Measurements from ENCODE around the gene MYO5A. TPM values are rescaled to one million over a fixed set of nuclear protein-coding genes. Genes with fewer than 3 reads are reported as not detected.
A peak's percentile ranks its signal among the peaks of the same experiment; 100 is the strongest.

MYO5A gene
- total and polyA plus RNA-seq, 10 of the 15 experiments (the other 5 are each of a cell fraction or from before 2014, with no cell fraction given), result 4.2 to 42.9 (median 31.1) TPM

DNA sequence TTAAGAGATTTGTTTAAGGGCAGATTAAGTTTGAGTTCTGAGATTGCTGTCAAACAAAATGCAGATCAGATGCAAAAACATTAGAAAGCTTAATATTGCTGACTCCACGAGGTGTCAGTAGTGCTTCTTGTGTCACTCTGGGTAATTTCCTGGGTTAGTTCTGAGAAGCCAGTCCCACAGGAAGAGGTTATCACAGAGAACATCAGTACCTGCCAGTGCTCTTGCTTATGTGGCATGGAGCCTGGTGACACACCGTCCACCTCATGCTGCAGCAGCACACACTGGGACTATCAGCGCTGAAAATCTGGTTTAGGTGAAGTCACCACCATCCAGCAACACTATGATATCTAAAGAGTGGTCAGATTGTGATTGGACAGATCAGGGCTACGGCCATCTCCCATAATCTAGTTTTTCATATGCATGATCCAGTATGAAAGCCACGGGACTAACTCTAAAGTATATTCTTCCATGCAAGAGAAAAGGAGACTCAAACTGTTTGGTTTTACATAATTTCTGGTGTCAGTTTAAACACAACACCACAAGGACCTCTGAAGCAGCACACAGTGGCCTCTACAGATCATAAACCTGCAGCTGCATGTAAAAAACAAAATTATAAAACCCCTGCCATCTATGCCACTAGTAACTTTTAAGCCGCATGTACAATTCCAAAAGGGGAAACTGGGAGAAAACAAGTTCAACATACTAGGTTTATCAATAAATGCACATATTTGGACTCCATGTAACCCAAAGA lies 197.0 kb downstream of the MYO5A start (continued):
- TF ChIP-seq, protein P1, sequence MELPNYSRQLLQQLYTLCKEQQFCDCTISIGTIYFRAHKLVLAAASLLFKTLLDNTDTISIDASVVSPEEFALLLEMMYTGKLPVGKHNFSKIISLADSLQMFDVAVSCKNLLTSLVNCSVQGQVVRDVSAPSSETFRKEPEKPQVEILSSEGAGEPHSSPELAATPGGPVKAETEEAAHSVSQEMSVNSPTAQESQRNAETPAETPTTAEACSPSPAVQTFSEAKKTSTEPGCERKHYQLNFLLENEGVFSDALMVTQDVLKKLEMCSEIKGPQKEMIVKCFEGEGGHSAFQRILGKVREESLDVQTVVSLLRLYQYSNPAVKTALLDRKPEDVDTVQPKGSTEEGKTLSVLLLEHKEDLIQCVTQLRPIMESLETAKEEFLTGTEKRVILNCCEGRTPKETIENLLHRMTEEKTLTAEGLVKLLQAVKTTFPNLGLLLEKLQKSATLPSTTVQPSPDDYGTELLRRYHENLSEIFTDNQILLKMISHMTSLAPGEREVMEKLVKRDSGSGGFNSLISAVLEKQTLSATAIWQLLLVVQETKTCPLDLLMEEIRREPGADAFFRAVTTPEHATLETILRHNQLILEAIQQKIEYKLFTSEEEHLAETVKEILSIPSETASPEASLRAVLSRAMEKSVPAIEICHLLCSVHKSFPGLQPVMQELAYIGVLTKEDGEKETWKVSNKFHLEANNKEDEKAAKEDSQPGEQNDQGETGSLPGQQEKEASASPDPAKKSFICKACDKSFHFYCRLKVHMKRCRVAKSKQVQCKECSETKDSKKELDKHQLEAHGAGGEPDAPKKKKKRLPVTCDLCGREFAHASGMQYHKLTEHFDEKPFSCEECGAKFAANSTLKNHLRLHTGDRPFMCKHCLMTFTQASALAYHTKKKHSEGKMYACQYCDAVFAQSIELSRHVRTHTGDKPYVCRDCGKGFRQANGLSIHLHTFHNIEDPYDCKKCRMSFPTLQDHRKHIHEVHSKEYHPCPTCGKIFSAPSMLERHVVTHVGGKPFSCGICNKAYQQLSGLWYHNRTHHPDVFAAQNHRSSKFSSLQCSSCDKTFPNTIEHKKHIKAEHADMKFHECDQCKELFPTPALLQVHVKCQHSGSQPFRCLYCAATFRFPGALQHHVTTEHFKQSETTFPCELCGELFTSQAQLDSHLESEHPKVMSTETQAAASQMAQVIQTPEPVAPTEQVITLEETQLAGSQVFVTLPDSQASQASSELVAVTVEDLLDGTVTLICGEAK (IDR thresholded peaks at IDR 0.05; ENCODE audit: borderline replicate concordance), result no peak
- TF ChIP-seq SMC3 (IDR thresholded peaks at IDR 0.05; ENCODE audit: borderline replicate concordance, low read length) (peak; percentile 99), RBBP5 (conservative IDR thresholded peaks at IDR 0.05) (no peak), RB1 (IDR thresholded peaks at IDR 0.05; ENCODE audit: borderline replicate concordance) (no peak), FOXM1 (IDR thresholded peaks at IDR 0.05; ENCODE audit: low read depth, low read length) (peak; percentile 52; the same call in 1 of the 2 replicates), BCL11A (IDR thresholded peaks at IDR 0.05; ENCODE audit: low read depth, low read length) (no peak), SPI1 (IDR thresholded peaks at IDR 0.05; ENCODE audit: borderline replicate concordance, insufficient read depth, low read depth, low read length) (no peak), GABPA (IDR thresholded peaks at IDR 0.05; ENCODE audit: low read depth) (no peak), NR2C1 (IDR thresholded peaks at IDR 0.05) (no peak), RCOR1 (conservative IDR thresholded peaks at IDR 0.05; ENCODE audit: low read depth, low read length) (0 out of 2 replicates have a peak, but pooled peaks have one; percentile 49), RFX5 (IDR thresholded peaks at IDR 0.05; ENCODE audit: low read depth, low read length) (no peak), YBX1 (IDR thresholded peaks at IDR 0.05) (no peak)
- TF ChIP-seq, protein P2, sequence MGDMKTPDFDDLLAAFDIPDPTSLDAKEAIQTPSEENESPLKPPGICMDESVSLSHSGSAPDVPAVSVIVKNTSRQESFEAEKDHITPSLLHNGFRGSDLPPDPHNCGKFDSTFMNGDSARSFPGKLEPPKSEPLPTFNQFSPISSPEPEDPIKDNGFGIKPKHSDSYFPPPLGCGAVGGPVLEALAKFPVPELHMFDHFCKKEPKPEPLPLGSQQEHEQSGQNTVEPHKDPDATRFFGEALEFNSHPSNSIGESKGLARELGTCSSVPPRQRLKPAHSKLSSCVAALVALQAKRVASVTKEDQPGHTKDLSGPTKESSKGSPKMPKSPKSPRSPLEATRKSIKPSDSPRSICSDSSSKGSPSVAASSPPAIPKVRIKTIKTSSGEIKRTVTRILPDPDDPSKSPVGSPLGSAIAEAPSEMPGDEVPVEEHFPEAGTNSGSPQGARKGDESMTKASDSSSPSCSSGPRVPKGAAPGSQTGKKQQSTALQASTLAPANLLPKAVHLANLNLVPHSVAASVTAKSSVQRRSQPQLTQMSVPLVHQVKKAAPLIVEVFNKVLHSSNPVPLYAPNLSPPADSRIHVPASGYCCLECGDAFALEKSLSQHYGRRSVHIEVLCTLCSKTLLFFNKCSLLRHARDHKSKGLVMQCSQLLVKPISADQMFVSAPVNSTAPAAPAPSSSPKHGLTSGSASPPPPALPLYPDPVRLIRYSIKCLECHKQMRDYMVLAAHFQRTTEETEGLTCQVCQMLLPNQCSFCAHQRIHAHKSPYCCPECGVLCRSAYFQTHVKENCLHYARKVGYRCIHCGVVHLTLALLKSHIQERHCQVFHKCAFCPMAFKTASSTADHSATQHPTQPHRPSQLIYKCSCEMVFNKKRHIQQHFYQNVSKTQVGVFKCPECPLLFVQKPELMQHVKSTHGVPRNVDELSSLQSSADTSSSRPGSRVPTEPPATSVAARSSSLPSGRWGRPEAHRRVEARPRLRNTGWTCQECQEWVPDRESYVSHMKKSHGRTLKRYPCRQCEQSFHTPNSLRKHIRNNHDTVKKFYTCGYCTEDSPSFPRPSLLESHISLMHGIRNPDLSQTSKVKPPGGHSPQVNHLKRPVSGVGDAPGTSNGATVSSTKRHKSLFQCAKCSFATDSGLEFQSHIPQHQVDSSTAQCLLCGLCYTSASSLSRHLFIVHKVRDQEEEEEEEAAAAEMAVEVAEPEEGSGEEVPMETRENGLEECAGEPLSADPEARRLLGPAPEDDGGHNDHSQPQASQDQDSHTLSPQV (IDR thresholded peaks at IDR 0.05), result 0 out of 2 replicates have a peak, but pooled peaks have one; percentile 34
- TF ChIP-seq, protein P3, sequence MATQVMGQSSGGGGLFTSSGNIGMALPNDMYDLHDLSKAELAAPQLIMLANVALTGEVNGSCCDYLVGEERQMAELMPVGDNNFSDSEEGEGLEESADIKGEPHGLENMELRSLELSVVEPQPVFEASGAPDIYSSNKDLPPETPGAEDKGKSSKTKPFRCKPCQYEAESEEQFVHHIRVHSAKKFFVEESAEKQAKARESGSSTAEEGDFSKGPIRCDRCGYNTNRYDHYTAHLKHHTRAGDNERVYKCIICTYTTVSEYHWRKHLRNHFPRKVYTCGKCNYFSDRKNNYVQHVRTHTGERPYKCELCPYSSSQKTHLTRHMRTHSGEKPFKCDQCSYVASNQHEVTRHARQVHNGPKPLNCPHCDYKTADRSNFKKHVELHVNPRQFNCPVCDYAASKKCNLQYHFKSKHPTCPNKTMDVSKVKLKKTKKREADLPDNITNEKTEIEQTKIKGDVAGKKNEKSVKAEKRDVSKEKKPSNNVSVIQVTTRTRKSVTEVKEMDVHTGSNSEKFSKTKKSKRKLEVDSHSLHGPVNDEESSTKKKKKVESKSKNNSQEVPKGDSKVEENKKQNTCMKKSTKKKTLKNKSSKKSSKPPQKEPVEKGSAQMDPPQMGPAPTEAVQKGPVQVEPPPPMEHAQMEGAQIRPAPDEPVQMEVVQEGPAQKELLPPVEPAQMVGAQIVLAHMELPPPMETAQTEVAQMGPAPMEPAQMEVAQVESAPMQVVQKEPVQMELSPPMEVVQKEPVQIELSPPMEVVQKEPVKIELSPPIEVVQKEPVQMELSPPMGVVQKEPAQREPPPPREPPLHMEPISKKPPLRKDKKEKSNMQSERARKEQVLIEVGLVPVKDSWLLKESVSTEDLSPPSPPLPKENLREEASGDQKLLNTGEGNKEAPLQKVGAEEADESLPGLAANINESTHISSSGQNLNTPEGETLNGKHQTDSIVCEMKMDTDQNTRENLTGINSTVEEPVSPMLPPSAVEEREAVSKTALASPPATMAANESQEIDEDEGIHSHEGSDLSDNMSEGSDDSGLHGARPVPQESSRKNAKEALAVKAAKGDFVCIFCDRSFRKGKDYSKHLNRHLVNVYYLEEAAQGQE (IDR thresholded peaks at IDR 0.05; ENCODE audit: low read depth, low read length), result no peak
- TF ChIP-seq, protein P4, sequence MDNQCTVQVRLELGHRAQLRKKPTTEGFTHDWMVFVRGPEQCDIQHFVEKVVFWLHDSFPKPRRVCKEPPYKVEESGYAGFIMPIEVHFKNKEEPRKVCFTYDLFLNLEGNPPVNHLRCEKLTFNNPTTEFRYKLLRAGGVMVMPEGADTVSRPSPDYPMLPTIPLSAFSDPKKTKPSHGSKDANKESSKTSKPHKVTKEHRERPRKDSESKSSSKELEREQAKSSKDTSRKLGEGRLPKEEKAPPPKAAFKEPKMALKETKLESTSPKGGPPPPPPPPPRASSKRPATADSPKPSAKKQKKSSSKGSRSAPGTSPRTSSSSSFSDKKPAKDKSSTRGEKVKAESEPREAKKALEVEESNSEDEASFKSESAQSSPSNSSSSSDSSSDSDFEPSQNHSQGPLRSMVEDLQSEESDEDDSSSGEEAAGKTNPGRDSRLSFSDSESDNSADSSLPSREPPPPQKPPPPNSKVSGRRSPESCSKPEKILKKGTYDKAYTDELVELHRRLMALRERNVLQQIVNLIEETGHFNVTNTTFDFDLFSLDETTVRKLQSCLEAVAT (IDR thresholded peaks at IDR 0.05), result no peak
